Activated CD4-positive, alpha-beta T cell treated with anti-CD3 and anti-CD28 coated beads, Interleukin-10, Interleukin-2, amounts not matched to agents 100 ng/mL and 50 ng/mL, durations not matched to agents 16 hours and 8 hours (primary cell): Measurements from ENCODE around the gene HDAC6.
"Not testable (repeated sequence)": the region's sequence is repeated elsewhere in the genome, so short reads cannot be mapped to it uniquely, and the experiment has no call there.

Experiments used
- DNase-seq: peaks from one replicate; pipeline ENCODE4 v3.0.0-alpha.2; 2020

Gene HDAC6

DNA sequence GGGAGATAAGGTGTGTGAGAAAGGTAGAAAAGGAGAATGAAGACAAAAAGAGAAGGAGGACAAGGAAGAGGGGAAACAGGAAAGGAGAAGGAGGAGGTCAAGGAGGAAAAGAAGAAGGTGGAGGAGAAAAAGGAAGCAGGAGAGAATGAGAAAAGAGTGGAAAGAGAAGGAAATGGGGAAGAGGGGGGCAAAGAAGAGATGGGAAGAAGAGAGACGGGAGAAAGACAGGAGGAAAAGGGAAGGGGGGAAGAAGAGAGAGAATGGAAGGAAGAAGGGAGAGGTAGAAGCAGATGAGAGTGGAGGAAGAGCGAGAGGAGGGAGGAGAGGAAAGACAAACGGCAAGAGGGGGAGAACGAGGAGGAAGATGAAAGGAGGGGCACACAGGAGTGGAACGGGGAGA, 11.4 kb upstream of the HDAC6 start:
- DNase-seq = no peak

- no peak for DNase-seq
Measured at GRCh38 chrX:48791063-48791820, 10.6 kb upstream of the HDAC6 start.

- DNase-seq = no peak
Measured at GRCh38 chrX:48792219-48792618, 9.6 kb upstream of the HDAC6 start.

- no peak for DNase-seq
Measured at GRCh38 chrX:48793935-48794334, 7.9 kb upstream of the HDAC6 start.

DNA sequence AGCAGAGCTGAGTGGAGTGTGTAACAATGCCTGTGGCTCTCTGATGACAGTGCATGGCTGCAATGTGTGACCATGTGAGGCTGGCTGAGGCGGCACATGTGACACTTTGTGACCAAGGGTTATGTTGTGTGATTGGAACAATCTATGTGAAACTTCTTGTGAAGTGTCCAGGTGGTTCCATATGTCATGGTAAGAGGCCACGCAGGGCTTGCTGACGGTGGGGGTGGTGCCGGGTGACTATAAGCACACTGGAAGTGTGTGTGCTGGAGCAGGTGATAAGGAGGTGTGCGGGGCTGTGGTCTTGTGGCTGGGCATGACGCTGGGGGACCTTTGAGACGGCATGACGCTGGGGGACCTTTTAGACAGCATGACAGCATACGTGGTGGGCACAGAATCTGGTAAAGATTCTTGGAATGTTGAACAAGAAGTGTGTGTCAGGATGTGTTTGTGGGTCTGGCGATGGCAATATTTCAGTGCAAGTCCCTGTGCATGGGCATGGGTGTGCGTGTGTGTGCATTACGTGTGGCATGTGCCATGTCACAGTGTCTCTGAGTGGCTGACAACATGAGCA, 7.4 kb upstream of the HDAC6 start:
- DNase-seq = no peak

GRCh38 chrX:48794911-48795515, 6.9 kb upstream of the HDAC6 start:
- no peak for DNase-seq

DNA sequence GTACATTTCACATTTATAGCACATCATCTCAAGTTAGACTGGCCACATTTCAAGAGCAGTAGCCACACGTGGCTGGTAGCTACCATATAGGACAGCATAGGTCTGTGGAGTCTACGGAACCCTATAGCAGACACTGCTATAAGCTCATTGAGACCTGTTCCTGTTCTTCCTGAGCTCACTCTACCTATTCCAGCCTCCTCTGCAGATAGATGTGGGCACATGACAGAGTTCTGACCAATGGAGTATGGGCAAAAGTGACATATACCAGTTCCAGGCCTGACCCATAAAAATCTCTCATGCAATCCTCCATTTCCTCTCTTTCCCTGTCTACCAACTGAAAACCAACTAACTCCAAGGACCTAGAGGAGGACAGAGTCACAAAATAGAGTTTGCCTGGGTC, 3.5 kb upstream of the HDAC6 start:
- no peak for DNase-seq

- no peak for DNase-seq
Measured at GRCh38 chrX:48800574-48801279, 1.1 kb upstream of the HDAC6 start.

- DNase-seq = peak; percentile 83
Measured at GRCh38 chrX:48802089-48802904, 430 bp downstream of the HDAC6 start.

- DNase-seq = no peak
Measured at GRCh38 chrX:48802905-48803200, 986 bp downstream of the HDAC6 start.

- peak; percentile 9 for DNase-seq
Measured at GRCh38 chrX:48806081-48806480, 4.2 kb downstream of the HDAC6 start.

DNA sequence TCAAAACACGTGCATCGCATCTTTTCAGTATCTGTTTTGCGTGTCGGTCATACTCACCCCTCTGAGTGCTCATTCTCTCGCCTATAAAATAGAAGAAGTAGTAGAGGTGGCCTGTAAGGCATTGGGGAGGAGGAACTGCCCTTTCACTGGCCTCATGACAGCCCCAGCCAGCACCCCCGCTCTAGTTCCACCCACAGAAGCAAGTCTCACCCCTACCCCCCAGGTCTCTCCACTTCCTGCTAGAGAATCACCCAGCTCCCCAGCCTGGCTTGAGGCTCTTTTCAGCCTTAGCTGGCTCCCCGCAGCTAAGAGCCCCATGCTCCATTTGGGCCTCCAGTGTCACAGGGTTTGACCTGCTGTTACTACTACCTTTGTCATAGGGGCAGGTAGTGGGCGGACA, 11.8 kb downstream of the HDAC6 start:
- no peak for DNase-seq

- DNase-seq = no peak
Measured at GRCh38 chrX:48814722-48815121, 12.9 kb downstream of the HDAC6 start.

DNA sequence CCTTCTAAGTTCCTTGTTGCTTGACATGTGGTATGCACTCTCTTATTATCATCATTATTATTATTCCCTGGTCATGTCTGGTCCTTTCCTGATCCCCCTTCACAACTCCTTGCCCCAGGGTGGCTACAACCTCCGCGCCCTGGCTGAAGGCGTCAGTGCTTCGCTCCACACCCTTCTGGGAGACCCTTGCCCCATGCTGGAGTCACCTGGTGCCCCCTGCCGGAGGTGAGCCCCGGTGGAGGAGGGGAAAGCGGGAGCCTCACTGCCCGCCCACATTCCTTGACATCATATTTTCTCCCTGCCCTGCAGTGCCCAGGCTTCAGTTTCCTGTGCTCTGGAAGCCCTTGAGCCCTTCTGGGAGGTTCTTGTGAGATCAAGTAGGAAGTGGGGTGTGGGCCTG, 13.4 kb downstream of the HDAC6 start:
- no peak for DNase-seq

GRCh38 chrX:48816014-48816810, 14.3 kb downstream of the HDAC6 start:
- DNase-seq = no peak

DNA sequence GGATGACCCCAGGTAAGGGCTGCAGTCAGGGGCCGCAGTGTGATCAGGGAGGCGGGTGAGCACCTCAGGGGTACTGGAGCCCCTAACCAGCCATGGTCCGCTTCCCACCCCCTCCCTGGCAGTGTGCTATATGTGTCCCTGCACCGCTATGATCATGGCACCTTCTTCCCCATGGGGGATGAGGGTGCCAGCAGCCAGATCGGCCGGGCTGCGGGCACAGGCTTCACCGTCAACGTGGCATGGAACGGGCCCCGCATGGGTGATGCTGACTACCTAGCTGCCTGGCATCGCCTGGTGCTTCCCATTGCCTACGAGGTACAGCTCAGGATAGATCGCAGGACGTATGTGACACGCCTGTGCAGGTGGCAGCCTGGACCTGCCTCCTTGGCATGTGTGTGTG, 16.2 kb downstream of the HDAC6 start:
- DNase-seq = no peak

GRCh38 chrX:48818866-48819265, 17.0 kb downstream of the HDAC6 start:
- DNase-seq = no peak

GRCh38 chrX:48819394-48819793, 17.5 kb downstream of the HDAC6 start:
- not testable (repeated sequence) for DNase-seq

DNA sequence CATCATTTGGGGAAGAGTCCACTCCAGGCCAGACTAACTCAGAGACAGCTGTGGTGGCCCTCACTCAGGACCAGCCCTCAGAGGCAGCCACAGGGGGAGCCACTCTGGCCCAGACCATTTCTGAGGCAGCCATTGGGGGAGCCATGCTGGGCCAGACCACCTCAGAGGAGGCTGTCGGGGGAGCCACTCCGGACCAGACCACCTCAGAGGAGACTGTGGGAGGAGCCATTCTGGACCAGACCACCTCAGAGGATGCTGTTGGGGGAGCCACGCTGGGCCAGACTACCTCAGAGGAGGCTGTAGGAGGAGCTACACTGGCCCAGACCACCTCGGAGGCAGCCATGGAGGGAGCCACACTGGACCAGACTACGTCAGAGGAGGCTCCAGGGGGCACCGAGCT, 21.2 kb downstream of the HDAC6 start:
- DNase-seq = no peak

DNA sequence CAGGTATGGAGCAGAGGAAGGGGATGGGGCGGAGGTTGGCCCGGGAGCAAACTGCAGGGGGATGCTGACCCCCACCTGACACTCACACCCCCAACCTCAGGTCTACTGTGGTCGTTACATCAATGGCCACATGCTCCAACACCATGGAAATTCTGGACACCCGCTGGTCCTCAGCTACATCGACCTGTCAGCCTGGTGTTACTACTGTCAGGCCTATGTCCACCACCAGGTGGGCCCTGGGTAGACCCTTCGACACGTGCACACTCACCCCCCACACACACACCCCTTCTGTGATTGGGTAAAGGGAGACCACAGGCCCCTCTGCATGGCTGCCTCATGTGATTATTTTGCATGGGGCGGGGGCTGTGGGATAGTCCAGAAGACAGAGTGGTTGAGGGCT, 22.2 kb downstream of the HDAC6 start:
- DNase-seq = no peak

DNA sequence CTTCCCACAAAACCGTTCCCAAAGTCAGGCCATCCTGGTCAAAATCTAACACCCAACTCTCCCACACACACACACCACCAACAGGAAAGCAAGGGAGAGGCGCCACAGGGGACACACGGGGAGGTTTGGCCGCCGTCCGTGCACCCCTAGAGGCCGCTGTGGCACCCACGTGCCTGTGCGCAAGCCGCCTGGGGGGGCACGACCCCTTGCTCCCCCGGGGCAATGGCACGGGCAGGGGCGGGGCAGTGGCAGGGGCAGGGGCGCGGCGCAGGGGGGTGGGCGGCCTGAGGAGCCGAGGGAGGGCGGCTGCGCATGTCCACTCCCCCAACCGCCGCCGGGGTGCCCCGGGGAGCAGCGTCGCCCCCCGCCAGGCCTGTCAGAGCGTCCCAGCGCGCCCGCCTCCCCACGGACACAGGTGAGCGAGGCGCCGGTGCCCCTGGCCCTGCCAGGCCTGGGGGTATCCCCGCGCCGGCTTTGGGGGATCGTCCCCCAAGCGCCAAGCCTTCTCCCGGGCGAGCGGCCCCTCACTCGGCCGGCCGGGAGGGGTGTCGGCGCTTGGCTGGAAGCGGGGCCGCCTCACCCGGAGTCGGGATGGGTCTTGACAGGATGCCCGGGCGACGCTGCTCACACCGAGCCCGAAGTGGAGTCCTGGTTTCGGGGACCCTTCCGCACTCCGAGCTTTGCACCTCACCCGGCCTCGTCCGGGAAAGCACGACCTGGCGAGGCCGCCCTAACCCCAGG, 24.4 kb downstream of the HDAC6 start, which contains the start of gene ERAS:
Gene ERAS (plus strand): TSS at position 379 of the 741 bp plus-strand sequence. CDS start 2,611 bp downstream, outside the sequence.
- peak; percentile 14 for DNase-seq
